NCI-H2107 treated with DMSO at 0.1 percent for 48 hours (cell line): ENCODE results near the gene ZBTB8A.

Source experiments
- DNase-seq: peaks from one replicate; lab custom pipeline; 2025; ENCODE audit not compliant: unreplicated experiment; lab: John Stamatoyannopoulos, UW

ZBTB8A gene

GRCh38 chr1:32651461-32652073, 112.3 kb downstream of the ZBTB8A start:
- no peak for DNase-seq

DNA sequence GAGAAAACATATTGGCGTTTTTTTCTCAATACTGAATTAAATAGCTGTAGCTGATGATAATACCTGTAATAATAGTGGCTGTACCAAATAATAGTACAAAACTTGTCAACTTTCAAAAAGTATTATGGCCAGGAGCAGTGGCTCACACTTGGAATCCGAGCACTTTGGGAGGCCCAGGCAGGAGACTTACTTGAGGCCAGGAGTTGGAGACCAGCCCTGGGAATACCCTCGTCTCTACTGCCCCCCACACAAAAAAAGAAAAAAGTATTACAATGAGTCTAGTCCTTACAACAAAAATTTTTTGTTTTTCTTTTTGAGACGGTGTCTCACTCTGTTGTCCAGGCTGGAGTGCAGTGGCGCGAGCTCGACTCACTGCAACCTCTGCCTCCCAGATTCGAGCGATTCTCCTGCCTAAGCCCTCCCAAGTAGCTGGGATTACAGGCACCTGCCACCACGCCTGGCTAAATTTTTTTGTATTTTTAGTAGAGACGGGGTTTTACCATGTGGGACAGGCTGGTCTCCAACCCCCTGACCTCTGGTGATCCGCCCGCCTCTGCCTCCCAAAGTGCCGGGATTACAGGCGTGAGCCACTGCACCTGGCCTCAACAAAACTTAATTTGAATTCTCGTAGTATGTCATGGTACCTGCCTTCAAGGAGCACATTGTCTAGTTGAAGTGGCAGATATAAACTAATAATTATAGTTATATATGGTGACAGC, 113.2 kb downstream of the ZBTB8A start:
- DNase-seq = no peak
